ENCODE measurements around the gene EIPR1. TPM values are rescaled to one million over a fixed set of nuclear protein-coding genes. Genes with fewer than 3 reads are reported as not detected.

Gene EIPR1
- total RNA-seq, 1 experiment from 2014 or later = 40.4 TPM

- no peak overlapping the region for H2AFZ ChIP-seq
- TF ChIP-seq CTCF (conservative IDR thresholded peaks at IDR 0.05) = peak; percentile 57; the same call in 1 of the 2 replicates
- TF ChIP-seq EZH2 (IDR thresholded peaks at IDR 0.05; ENCODE audit: low read depth) = no peak
- H3K79me2 ChIP-seq (ENCODE audit: low read depth) = no peaks in the 10 kb centered on the region
- no peaks in the 10 kb centered on the region for H3F3A ChIP-seq (ENCODE audit: insufficient read depth, low read depth)
- no peaks in the 10 kb centered on the region for H3K27me3 ChIP-seq (ENCODE audit: insufficient read depth, low read depth)
- H3K4me2 ChIP-seq = no peak overlapping the region
- no peak overlapping the region for H3K27ac ChIP-seq
- H3K36me3 ChIP-seq (ENCODE audit: low read depth) = peaks cover 11% of the 10 kb centered on the region; the same call in 1 of the 2 replicates
- no TSS peak for BruUV-seq (replicated peaks)
- CTCF ChIA-PET = interaction anchor here (0.6 kb wide), 2 partner anchors 100 to 220 kb away, joined by 3 to 4 read pairs; no protein-coding TSS in a partner anchor
- no peak for DNase-seq
- POLR2A ChIA-PET (ENCODE audit: unreplicated experiment) = no interaction called here
- H3K4me3 ChIP-seq = no peak overlapping the region
- H3K4me1 ChIP-seq (replicated peaks; ENCODE audit: insufficient read depth) = no peaks in the 10 kb centered on the region
- intact Hi-C loops (cut with micrococcal nuclease; ENCODE audit: unreplicated experiment) = no loop called here
- no peaks in the 10 kb centered on the region for H3K9me3 ChIP-seq (ENCODE audit: insufficient read depth, low read depth)
- no peaks in the 10 kb centered on the region for H3K9me2 ChIP-seq (ENCODE audit: insufficient read depth)
- peaks cover 33% of the 10 kb centered on the region for H4K20me1 ChIP-seq (ENCODE audit: insufficient read depth)
These were observed 46.7 kb upstream of the EIPR1 start for GRCh38 chr2:3424171-3424795.

- intact Hi-C loops (cut with micrococcal nuclease; ENCODE audit: unreplicated experiment) = no loop called here
- DNase-seq = peak in 1 of 2 experiments; percentile 61
- ChIA-PET CTCF (interaction anchor here (0.6 kb wide), 2 partner anchors 101 to 221 kb away, joined by 3 to 4 read pairs; no protein-coding TSS in a partner anchor), POLR2A (ENCODE audit: unreplicated experiment) (no interaction called here)
- TF ChIP-seq CTCF (conservative IDR thresholded peaks at IDR 0.05) (peak; percentile 100), EZH2 (IDR thresholded peaks at IDR 0.05; ENCODE audit: low read depth) (no peak)
- H3K9me3 ChIP-seq (ENCODE audit: insufficient read depth, low read depth) = no peaks in the 10 kb centered on the region
- no peak overlapping the region for H3K4me3 ChIP-seq
- H3K4me2 ChIP-seq = no peak overlapping the region
- no peaks in the 10 kb centered on the region for H3F3A ChIP-seq (ENCODE audit: insufficient read depth, low read depth)
- H4K20me1 ChIP-seq (ENCODE audit: insufficient read depth) = peaks cover 33% of the 10 kb centered on the region
- H3K36me3 ChIP-seq (ENCODE audit: low read depth) = peaks cover 11% of the 10 kb centered on the region; the same call in 1 of the 2 replicates
- no peak overlapping the region for H3K27ac ChIP-seq
- no peaks in the 10 kb centered on the region for H3K9me2 ChIP-seq (ENCODE audit: insufficient read depth)
- no peaks in the 10 kb centered on the region for H3K27me3 ChIP-seq (ENCODE audit: insufficient read depth, low read depth)
- no peak overlapping the region for H2AFZ ChIP-seq
- no peaks in the 10 kb centered on the region for H3K4me1 ChIP-seq (replicated peaks; ENCODE audit: insufficient read depth)
- H3K79me2 ChIP-seq (ENCODE audit: low read depth) = no peaks in the 10 kb centered on the region
- BruUV-seq (replicated peaks) = no TSS peak
These were observed 46.0 kb upstream of the EIPR1 start for GRCh38 chr2:3423492-3424170.

- POLR2A ChIA-PET (ENCODE audit: unreplicated experiment) = no interaction called here
- CTCF ChIA-PET = no interaction called here
These were observed 44.7 kb upstream of the EIPR1 start for GRCh38 chr2:3422161-3422779.

More at GRCh38 chr2:3422161-3422779, 44.7 kb upstream of the EIPR1 start:
- DNase-seq = no peak
- intact Hi-C loops (cut with micrococcal nuclease; ENCODE audit: unreplicated experiment) = loop anchor here (1.0 kb wide), 1 partner anchor 229 kb away; no protein-coding TSS in a partner anchor
- Histone ChIP-seq H3K9me2 (ENCODE audit: insufficient read depth) (no peaks in the 10 kb centered on the region), H3K79me2 (ENCODE audit: low read depth) (no peaks in the 10 kb centered on the region), H3K9me3 (ENCODE audit: insufficient read depth, low read depth) (no peaks in the 10 kb centered on the region), H2AFZ (no peak overlapping the region), H3K27ac (no peak overlapping the region), H3K4me2 (no peak overlapping the region), H3K36me3 (ENCODE audit: low read depth) (peaks cover 11% of the 10 kb centered on the region; the same call in 1 of the 2 replicates), H3F3A (ENCODE audit: insufficient read depth, low read depth) (no peaks in the 10 kb centered on the region), H3K4me1 (replicated peaks; ENCODE audit: insufficient read depth) (no peaks in the 10 kb centered on the region), H3K27me3 (ENCODE audit: insufficient read depth, low read depth) (no peaks in the 10 kb centered on the region), H4K20me1 (ENCODE audit: insufficient read depth) (peaks cover 33% of the 10 kb centered on the region), H3K4me3 (no peak overlapping the region)
- BruUV-seq (replicated peaks) = no TSS peak
- TF ChIP-seq EZH2 (IDR thresholded peaks at IDR 0.05; ENCODE audit: low read depth) (no peak), CTCF (conservative IDR thresholded peaks at IDR 0.05) (no peak)
